NCI-H524 (cell line): ENCODE results near the gene SH3D19.
"Not testable (repeated sequence)": the region's sequence is repeated elsewhere in the genome, so short reads cannot be mapped to it uniquely, and the experiment has no call there.

Experiments used
- DNase-seq, 2 experiments: peaks; one replicate each; lab custom pipeline; 2025; lab: John Stamatoyannopoulos, UW

Gene SH3D19

DNA sequence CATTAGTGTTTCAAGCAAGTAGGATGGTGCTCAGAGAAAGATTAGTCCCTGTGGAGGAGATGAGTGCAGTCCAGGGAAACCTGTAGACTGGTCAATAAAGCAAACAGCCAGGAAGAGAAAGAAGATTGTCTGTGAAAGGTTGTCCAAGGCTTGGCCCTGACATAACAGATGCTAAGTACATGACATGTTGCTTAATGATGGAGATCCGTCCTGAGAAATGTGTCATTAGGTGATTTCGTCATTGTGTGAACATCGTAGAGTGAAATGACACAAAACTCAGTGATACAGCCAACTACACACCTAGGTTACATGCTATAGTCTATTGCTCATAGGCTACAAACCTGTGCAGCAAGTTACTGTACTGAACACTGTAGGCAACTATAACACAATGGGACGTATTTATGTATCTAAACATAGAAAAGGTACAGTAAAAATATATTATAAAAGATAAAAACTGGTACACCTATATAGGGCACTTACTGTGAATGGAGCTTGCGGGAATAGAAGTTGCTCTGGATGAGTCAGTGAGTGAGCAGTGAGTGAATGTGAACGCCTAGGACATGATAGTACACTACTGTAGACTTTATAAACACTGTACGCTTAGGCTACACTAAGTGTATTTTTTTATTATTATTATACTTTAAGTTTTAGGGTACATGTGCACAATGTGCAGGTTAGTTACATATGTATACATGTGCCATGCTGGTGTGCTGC, 57.4 kb downstream of the SH3D19 start:
- DNase-seq: no peak

DNA sequence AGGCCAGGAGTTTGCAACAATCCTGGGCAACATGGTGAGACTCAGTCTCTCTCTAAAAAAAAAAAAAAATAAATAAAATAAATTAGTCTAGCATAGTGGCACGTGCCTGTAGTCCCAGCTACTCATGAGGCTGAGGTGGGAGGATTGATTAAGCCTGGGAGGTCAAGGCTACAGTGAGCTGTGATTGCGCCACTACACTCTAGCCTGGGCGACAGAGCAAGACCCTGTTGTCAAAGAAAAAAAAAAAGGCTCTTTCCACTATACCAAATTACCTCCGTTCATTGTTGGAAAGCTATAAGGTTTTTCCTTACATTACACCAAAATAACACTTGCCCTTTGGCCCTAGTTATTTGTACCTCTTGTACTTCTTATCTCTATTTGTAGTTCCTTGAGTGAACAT, 58.3 kb downstream of the SH3D19 start:
- DNase-seq: no peak

DNA sequence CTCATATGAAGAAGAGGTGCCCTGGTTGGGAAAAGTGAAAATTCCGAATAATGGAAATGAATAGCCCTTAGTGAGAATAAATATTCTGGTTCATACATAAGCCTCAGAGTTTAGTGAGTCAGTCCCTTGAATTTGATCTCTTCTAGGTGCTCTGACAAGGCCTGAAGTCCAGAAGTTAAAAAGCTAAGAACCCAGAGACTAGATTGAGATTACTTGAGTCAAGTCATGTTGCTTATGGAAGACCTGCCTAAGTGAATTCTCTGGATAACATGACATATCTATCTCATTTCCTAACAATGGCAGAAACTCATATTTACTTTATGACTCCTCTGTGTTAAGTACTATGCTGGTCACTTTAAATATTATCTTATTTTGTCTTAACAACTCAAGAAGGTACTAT, 58.9 kb downstream of the SH3D19 start:
- no peak for DNase-seq

DNA sequence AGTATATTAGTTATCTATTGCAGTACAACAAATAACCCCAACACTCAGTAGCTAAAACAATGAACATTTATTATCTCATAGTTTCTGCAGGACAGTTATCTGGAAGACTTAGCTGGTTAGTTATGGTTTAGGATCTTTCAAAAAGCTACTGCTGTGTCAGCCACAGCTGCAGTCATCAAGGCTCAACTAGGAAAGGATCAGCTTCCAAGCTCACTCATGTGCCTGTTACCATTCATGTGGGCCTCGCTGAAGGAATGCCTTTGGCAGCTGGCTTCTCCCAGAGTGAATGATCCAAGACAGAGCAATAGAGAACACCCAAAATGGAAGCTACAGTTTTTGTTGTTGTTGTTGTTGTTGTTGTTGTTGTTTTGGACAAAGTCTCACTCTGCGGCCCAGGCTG, 62.0 kb downstream of the SH3D19 start:
- DNase-seq: no peak

DNA sequence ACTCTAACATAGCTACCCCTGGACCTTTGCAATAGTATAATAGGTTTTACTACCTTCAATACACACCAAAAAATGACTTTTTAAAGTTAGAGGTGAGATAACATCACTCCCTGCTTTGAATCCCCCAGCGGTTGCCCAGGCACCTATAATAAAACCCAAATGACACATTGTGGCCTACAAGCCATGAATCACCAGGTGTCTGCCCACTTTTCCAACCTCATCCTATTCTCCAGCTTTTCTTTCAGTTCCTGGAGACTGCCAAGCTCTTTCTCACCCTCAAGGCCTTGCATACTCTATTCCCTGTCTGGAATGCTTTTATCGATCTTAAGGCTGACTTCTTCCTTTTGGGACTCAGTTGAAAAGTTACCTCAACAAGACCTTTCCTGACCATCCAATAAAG, 64.9 kb downstream of the SH3D19 start:
- no peak for DNase-seq

DNA sequence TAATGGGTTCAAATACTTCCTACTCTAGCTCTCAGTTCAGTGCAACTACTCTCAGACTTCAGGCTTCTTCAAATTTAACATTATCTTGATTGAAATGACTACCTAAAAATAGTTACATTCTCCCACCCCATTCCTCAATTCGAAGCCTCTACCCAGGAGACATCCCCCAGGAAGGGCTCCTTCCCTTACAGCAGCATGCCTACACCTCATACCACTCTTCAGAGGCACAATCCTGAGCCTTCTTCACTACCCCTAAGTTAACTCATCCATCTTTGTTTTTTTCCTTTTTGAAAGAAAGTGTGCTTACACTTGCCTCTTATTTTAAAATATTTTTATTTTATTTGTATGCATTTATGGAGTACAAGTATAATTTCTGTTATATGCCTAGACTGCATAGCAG, 65.7 kb downstream of the SH3D19 start:
- no peak for DNase-seq

DNA sequence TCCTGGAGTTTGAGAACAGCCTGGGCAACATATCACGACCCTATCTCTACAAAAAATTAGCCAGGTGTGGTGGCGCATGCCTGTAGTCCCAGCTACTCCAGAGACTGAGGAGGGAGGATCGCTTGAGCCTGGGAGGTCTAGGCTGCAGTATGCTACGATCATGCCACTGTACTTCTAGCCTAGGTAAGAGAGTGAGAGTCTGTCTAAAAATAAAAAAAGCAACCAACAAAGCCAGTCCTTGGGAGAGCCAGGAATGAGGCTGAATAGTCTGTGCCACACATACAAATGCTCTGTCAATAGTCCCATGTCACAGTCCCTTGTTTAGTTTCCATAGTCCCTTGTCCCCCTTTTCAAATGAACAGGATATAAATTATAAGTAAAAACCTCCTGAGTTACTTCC, 67.7 kb downstream of the SH3D19 start:
- no peak for DNase-seq

DNA sequence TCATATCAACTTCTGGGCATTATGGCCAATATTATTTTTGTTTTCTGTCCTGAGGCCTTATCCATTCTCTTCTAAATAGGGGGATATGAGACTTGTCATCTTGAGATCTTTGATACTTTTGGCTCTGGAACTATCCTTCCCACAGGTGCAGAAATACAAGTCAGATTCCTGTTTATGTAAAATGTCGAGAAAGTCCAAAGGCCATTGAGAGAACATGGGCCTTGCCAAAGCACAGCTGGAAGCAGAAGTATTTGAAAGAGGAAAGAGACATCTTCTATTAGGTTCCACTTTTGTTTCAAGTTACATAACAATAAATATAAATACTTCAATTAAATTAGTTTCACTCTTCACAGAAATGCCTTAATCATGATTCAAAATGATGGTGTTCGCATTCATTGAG, 69.3 kb downstream of the SH3D19 start:
- DNase-seq: no peak

DNA sequence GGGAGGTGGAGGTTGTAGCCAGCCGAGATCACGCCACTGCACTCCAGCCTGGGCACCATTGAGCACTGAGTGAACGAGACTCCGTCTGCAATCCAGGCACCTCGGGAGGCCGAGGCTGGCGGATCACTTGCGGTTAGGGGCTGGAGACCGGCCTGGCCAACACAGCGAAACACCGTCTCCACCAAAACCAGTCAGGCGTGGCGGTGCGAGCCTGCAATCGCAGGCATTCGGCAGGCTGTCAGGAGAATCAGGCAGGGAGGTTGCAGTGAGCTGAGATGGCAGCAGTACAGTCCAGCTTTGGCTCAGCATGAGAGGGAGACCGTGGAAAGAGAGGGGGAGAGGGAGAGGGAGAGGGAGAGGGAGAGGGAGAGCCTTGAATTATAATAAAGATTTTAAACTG, 69.7 kb downstream of the SH3D19 start:
- DNase-seq: not testable (repeated sequence)

DNA sequence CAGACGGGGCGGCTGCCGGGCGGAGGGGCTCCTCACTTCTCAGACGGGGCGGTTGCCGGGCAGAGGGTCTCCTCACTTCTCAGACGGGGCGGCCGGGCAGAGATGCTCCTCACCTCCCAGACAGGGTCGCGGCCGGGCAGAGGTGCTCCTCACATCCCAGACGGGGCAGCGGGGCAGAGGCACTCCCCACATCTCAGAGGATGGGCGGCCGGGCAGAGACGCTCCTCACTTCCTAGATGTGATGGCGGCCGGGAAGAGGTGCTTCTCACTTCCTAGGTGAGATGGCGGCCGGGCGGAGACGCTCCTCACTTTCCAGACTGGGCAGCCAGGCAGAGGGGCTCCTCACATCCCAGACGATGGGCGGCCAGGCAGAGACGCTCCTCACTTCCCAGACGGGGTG, 70.2 kb downstream of the SH3D19 start:
- not testable (repeated sequence) for DNase-seq

DNA sequence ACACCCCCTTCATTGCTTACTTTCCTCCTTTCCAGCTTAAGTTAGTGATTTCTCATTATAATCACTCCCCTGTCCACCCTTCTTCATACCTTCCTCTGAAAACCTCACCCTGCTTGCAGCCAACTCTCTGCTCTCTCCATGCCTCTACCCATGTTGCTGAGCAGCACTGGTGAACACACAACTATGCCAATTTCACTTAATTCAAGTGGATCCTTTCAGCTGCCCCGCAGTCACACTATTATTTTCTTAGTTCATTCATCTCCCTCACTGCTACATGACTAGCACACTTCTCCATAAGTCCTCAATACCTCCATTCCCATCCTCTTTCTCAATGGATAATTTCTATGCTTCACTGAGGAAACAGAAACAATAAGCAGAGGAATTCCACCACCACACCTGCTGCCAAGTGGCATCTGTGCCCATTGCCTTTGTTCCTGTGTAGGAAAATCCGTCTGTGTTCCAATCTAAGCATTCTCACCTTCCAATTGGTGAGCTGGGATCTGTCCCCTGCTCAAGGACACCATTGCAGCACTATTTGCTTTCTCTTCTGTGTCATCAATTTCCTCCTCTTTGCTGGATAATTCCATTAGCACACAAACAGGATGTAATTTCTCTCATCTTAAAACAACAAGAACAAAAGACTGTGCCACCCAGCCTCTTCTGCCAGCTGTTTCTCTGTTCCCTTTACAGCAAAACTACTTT, 73.7 kb downstream of the SH3D19 start:
- DNase-seq: no peak

DNA sequence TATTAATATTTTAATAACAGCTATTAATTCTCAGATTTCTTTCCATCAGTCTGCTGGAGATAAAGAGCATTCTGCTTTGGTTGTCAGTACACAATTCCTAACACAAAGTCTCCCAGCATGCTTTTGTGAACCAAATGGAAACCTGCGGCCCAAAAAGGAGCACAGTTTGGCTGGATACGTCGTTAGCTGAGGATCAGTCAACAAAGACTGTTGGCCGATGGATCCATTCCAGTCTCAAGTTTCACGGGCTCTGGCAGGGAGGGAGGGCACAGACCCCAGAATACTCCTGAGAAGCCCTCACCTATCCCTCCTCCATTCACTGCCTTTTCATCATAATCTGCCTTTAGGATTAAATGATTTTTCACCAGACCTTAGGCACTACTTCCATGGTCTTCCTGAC, 74.7 kb downstream of the SH3D19 start:
- peak in 1 of 2 experiments; percentile 2 for DNase-seq

DNA sequence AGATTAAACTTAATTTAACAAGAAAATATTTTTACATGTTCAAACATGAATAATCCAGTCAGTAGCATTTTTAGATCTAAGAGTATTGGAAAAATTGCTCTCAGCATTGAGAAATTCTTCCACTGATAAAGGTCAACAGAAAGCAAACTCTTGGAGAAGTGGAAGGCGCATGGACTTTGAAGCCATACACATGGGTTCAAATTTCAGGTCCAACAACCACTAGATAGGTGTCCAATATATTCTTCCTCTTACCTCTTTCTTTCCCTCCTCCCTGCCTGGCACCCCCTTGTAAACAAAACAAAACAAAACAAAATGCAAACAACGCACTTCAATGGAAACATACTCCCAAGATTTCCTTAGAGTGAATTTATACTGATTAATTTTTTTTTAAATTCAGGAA, 76.9 kb downstream of the SH3D19 start:
- DNase-seq: no peak

DNA sequence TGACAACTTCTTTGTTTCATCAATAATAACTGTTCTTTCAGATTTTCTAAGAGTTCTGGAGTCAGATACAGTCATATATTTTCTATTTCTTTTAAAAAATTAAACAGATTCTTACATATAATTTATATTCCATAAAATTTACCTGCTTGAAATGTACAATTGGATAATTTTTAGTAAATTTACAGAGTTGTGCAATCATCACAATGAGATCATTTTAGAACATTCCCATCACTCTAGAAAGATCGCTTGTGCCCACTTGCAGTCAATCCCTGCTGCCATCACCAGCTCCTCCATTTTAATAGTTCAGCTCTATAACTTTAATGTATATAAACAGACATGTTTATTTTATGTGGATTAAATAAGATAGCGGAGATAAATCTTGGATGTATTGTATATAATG, 78.0 kb downstream of the SH3D19 start:
- no peak for DNase-seq

DNA sequence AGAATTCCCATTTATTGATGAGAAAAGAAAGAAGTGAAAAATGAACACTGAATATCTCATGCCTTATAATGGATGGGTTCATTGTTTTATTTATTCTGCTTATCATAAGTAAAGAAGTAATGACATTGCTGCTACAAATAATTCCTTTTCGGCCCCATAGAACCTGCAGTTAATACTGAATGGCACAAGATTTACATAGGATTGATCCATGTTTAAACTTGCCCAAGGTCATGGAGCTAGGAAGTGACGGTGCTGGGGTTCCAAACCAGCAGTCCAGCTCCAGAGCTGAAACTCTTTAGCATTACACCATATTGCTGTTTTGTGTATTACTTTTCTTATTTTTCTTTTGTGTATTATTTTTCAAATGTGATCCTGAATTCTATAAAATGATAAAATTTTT, 78.7 kb downstream of the SH3D19 start:
- no peak for DNase-seq

DNA sequence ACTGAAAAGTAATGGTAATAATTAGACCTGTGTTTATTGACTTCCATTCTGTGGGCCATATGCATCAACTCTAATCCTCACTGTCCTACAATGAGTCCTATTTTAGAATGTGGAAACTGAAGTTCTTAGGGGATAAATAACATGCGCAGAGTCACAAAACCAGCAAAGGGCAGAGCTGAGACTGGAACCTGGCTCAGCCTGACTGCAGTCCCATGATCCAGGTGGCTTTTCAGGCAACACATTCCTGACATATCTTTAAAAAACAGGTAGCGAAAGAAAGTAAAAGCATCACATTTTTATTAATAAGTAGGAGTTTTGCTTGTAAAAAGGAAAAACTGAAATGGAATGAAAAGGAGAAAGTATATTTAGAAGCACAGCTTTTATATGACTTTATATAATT, 83.1 kb downstream of the SH3D19 start:
- no peak for DNase-seq

DNA sequence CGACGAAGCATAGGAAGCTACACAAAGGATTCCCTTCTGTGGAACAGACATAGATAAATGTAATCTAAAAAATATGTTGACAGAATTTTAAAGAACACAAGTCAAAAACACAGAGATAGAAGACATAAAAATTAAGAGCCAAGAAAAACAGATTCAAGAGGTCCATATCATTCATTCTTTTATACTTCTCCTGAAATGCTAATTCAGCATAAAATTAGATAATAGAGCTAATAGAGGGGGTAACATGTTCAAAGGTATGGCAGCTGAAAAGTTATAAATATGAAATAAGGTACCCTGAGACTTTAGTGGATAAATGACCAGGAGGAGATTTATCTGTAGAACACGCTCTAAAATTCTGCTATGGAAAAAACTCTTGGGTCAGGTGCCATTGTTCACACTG, 85.8 kb downstream of the SH3D19 start:
- no peak for DNase-seq

DNA sequence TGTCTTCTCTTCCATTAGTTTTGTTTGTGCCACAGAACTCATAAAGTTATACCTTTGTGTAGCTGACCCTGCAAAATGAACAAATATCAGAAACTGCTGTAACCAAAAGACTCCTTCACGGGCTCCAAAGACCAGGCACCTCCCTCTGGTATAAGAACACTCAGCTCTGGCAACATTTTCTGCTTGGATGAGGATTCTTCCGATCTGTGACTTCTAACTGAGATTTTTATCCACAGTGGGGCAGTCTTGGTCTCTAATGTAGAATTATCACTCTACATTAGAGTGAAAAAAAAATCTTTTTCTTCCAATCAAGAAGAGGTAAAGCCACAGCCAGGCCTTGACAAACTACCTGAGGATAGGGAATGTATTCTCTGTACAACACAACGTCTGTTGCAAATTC, 86.9 kb downstream of the SH3D19 start:
- no peak for DNase-seq

DNA sequence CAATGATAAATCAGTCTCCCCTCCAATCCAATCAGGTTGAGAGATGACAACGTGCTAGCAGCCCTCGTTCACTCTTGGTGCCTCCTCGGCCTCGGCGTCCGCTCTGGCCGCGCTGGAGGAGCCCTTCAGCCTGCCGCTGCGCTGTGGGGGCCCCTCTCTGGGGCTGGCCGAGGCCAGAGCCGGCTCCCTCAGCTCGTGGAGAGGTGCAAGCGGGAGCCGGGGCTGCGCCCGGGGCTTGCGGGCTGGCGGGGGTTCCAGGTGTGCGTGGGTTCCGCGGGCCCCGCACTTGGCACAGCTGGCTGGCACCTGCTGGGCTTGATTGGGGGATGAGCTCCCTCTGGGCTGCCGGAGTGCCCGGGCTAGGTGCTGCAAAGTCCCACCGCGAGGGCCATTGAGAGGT, 89.4 kb downstream of the SH3D19 start:
- no peak for DNase-seq

DNA sequence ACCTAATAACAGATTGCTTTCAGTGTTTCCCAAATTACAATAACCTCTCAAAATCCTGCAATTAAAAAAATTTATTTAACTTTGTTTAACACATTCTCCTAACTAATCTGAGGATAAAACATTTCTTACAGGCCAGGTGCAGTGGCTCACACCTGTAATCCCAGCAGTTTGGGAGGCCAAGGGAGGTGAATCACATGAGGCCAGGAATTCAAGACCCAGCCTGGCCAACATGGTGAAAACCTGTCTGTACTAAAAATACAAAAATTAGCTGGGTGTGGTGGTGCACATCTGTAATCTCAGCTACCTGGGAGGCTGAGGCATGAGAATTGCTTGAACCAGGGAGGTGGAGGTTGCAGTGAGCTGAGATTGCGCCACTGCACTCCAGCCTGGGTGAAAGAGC, 90.0 kb downstream of the SH3D19 start:
- not testable (repeated sequence) for DNase-seq

DNA sequence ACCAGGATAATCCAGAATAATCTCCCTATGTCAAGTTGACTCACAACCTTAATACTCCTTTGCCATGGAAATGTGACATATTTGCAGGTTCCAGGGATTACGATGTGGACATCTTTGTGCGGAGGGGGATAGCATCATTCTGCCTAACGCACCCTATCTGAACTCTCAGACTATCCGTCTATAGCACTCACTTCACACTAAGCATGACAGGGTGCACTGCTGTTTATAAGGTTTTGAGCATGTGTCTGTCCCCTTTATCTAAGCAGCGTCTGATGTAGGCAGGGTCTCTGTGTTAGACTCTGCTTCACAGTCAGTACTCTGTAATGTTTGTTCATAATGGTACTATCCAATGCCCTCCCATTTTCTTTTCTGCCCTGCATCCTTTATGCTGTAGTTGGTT, 91.8 kb downstream of the SH3D19 start:
- DNase-seq: no peak

DNA sequence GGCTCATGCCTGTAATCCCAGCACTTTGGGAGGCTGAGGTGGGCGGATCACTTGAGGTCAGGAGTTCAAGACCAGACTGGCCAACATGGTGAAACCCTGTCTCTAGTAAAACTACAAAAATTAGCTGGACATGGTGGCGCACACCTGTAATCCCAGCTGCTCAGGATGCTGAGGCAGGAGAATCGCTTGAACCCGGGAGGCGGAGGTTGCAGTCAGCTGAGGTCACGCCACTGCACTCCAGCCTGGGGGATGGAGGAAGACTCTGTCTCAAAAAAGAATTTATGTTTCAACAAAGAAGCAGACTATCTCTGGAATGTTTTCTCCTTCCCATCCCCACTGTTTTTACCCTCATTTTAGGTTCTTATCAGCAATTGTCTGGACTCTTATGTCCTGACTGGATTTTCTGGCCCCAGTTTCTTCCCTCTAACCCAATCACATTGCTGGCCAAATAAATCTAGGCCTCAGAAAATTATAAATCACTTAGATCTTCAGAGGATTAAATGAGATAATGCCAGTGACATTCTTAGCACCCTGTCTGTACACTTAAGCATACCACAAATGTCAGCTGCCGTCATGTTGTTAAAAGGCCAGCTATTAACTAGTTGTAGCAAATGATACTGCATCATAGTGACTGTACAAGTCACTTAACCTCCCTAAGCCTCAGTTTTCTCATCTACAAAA, 93.3 kb downstream of the SH3D19 start:
- DNase-seq: no peak
